Left ventricle myocardium inferior (tissue), 1 donor: ENCODE measurements around the gene POMGNT2. TPM values are rescaled to one million over a fixed set of nuclear protein-coding genes. Genes with fewer than 3 reads are reported as not detected.

Experiments
- DNase-seq: peaks from one replicate; pipeline ENCODE4 v3.0.0-alpha.2; 2020
- H3K27ac ChIP-seq: fragments of 200-600 bp; replicated peaks from 2 replicates; pipeline ENCODE4 v1.8.0; 2021
- H3K27me3 ChIP-seq: fragments of 200-600 bp; 2 replicates; pipeline ENCODE4 v1.8.0; 2021; ENCODE audit warnings: low read depth
- H3K36me3 ChIP-seq: fragments of 200-600 bp; 2 replicates; pipeline ENCODE4 v1.8.0; 2021
- H3K4me1 ChIP-seq: fragments of 200-600 bp; 2 replicates; pipeline ENCODE4 v1.8.0; 2021
- H3K4me3 ChIP-seq: fragments of 200-600 bp; 2 replicates; pipeline ENCODE4 v1.8.0; 2021; ENCODE audit warnings: mild to moderate bottlenecking, moderate library complexity
- H3K9me3 ChIP-seq: fragments of 200-600 bp; replicated peaks from 2 replicates; pipeline ENCODE4 v1.8.0; 2021
- intact Hi-C: fragments of 100-400 bp; cut with micrococcal nuclease; formaldehyde crosslinking; loops from one replicate; pipeline ENCODE4 v1.11.0; 2022
- long read RNA-seq: library from polyadenylated mRNA; unstranded; transcript quantifications from one replicate; pipeline ENCODE4 v2.0.0, GENCODE V29; 2021
- total RNA-seq: library from RNA; stranded (reverse); fragmentation: NEBNext Ultra II Directional; extraction: Animal tissue kit (Norgen Biotek cat#: 25700); gene quantifications from one replicate; pipeline ENCODE4 v1.2.1, GENCODE V29; 2021
- TF ChIP-seq, protein P1 (sequence below): fragments of 200-600 bp; IDR thresholded peaks from 2 replicates; pipeline ENCODE4 v1.8.0; 2021; ENCODE audit warnings: antibody characterized with exemption, mild to moderate bottlenecking, borderline replicate concordance
- donor health status: DM: no; HTN: yes; CAD: no; lungs with severe emphysema.

Gene POMGNT2
- total RNA-seq = 21.7 TPM
- long read RNA-seq, transcript POMGNT2-202 (3 exons, 2,531 nt) = major isoform, 13 of 43 reads
- long read RNA-seq, transcript POMGNT2-201 (2 exons, 2,544 nt) = minor isoform, 10 of 43 reads
- long read RNA-seq, partial matches to known transcripts = 6 of 43 reads
- long read RNA-seq, other reads (novel, unspliced or antisense) = 14 of 43 reads

DNA sequence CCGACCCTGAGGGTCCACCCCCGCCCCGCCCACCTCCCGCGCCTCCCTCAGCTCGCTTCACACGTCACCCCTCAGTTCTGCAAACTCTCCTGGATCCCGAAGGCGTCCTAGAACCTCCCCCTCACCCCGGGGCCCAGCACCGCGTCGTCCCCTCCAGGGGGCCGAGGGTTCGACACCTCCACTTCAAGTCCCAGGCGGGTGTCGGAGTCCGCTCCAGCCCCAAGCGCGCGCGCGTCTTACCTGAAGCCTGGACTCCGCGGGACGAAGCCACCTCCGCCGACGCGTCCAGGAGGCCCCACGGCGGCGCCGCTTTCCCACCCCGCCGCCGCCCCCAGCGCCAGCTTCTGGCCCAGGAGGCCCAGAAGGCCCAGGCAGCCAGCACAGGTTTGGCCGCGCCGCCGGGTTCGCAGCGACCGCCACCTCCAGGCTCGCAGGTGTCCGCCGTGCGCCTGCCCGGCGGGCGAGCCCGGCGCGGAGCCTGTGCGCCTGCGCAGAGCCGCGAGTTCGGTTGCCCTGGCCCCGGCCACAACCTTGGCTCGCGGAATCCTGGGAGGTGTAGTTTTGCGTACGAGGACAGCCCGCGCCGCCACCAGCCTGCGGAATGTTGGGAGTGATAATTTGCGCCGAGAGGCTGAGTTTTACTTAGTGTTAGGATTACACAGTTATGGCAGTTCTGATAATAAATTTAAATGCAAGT is at the start of gene POMGNT2:
TSS of gene POMGNT2 (minus strand) at position 484 of the 697 bp plus-strand sequence. CDS start 24,648 bp downstream, outside the sequence.
- TF ChIP-seq, protein P1, sequence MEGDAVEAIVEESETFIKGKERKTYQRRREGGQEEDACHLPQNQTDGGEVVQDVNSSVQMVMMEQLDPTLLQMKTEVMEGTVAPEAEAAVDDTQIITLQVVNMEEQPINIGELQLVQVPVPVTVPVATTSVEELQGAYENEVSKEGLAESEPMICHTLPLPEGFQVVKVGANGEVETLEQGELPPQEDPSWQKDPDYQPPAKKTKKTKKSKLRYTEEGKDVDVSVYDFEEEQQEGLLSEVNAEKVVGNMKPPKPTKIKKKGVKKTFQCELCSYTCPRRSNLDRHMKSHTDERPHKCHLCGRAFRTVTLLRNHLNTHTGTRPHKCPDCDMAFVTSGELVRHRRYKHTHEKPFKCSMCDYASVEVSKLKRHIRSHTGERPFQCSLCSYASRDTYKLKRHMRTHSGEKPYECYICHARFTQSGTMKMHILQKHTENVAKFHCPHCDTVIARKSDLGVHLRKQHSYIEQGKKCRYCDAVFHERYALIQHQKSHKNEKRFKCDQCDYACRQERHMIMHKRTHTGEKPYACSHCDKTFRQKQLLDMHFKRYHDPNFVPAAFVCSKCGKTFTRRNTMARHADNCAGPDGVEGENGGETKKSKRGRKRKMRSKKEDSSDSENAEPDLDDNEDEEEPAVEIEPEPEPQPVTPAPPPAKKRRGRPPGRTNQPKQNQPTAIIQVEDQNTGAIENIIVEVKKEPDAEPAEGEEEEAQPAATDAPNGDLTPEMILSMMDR = no peak
- DNase-seq = peak; percentile 88
- intact Hi-C loops = no loop called here
- H3K9me3 ChIP-seq = no peaks in the 10 kb centered on the region
- peak within 1 kb of the TSS; percentile 62 for H3K27ac ChIP-seq
- no peaks in the 10 kb centered on the region for H3K36me3 ChIP-seq
- peaks cover 45% of the 10 kb centered on the region for H3K4me1 ChIP-seq
- H3K4me3 ChIP-seq = peak within 1 kb of the TSS; percentile 92
- H3K27me3 ChIP-seq = no peaks in the 10 kb centered on the region

DNA sequence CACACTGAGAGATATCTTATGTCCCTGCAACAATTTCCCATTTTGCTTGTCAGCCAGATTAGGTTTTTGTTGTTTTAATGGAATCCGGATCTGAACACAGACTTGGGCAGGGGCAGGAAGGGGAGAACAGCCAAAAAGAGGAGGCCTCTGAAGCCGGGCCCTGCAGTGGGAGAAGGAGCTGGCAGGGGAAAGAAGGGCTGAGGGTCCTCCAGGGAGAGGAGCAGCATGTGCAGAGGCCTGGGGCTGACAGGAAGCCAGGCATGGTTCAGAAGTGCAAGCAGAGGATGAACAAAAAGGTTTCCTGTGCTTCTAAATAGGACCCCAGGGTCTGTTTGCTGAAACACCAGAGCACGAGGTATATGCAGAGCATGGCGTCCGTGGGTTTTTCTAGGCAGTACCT is 49.1 kb upstream of the POMGNT2 start:
- Histone ChIP-seq H3K27ac (no peak overlapping the region), H3K27me3 (peaks cover 10% of the 10 kb centered on the region), H3K9me3 (no peaks in the 10 kb centered on the region), H3K4me3 (no peak overlapping the region), H3K4me1 (peaks cover 20% of the 10 kb centered on the region), H3K36me3 (no peaks in the 10 kb centered on the region)
- TF ChIP-seq, protein P1 = no peak
- intact Hi-C loops = loop anchor here (5.0 kb wide), 1 partner anchor 193 kb away; no protein-coding TSS in a partner anchor
- DNase-seq = no peak

DNA sequence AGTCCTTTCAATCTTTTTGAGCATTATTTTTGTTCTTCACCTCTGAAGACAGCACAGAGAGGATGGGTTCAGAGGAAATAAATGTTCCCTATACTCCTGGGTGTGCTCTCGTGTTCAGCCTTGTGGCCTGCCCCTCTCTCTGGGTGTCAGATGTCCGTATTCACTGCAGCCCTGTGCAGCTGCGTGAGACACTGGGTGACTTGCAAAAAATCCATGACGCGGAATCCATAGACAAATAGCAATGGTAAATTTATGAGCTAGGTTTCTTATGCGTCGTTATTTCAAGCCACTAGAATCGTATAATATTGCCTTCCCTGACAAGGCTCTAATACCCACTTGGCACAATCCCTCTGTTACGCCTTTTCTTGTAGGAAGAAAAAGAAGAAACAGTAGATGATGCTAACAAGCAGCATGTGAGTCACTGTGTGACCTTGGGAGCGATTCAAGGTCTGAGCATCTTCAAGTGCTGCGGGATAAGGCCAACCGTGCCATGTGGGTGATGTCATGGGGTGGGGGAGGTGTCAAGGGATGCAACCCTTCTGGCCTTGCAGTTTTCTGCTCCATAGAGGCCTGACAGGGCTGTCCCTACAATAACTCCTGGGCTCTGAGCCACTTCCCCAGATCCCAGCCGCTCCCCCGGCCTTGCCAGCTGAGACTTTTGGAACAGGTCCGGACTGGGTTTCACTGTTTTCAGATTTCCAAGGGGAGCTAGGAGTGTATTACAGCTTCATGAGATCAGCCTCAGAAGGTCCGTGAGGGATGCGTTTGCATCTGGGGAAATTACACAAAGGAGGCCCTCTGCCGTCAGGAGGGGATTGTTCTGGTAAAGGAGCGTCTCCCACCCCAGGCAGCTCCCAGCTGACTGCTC is 47.6 kb upstream of the POMGNT2 start:
- peaks cover 10% of the 10 kb centered on the region for H3K27me3 ChIP-seq
- peaks cover 20% of the 10 kb centered on the region for H3K4me1 ChIP-seq
- no peaks in the 10 kb centered on the region for H3K36me3 ChIP-seq
- peak; percentile 57 for DNase-seq
- TF ChIP-seq, protein P1 = no peak
- H3K4me3 ChIP-seq = no peak overlapping the region
- intact Hi-C loops = no loop called here
- no peaks in the 10 kb centered on the region for H3K9me3 ChIP-seq
- H3K27ac ChIP-seq = no peak overlapping the region

DNA sequence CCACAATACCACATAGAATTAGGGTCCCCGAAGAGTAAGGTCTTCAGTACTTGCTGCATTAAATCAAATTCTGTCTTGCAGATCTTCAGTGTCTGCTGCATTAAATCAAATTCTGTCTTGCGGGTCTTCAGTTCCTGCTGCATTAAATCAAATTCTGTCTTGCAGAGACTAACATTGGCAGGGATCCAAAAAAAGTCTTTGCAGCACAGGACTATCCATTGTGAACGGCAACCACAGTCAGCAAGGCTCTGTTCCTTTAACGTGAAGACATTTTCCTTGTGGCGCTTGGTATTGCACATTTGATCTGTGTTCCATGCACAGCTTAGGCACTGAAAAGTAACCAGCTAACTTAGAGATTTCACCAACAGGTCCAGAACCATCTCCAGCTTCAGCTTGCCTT is 46.8 kb upstream of the POMGNT2 start:
- no peak overlapping the region for H3K27ac ChIP-seq
- no peak for DNase-seq
- no peaks in the 10 kb centered on the region for H3K36me3 ChIP-seq
- H3K4me3 ChIP-seq = no peak overlapping the region
- TF ChIP-seq, protein P1 = no peak
- H3K27me3 ChIP-seq = peaks cover 10% of the 10 kb centered on the region
- no peaks in the 10 kb centered on the region for H3K9me3 ChIP-seq
- H3K4me1 ChIP-seq = peaks cover 20% of the 10 kb centered on the region
- intact Hi-C loops = no loop called here

DNA sequence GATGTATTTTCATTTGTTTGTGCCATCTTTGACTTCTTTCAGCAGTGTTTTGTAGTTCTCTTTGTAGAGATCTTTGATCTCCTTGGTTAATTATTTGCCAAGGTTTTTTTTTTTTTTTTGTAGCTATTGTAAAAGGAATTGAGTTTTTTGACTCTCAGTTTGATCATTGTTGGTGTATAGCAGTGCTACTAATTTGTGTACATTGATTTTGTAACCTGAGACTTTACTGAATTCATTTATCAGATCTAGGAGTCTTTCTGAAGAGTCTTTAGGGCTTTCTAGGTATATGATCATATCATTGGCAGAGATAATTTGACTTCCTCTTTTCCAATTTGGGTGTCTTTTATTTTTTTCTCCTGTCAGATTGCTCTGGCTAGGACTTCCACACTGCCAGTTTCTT is 42.2 kb upstream of the POMGNT2 start:
- intact Hi-C loops = no loop called here

More for the DNA sequence above, 42.2 kb upstream of the POMGNT2 start:
- no peaks in the 10 kb centered on the region for H3K9me3 ChIP-seq
- no peak overlapping the region for H3K27ac ChIP-seq
- no peaks in the 10 kb centered on the region for H3K36me3 ChIP-seq
- DNase-seq = no peak
- H3K4me1 ChIP-seq = peaks cover 1% of the 10 kb centered on the region
- TF ChIP-seq, protein P1 = no peak
- no peak overlapping the region for H3K4me3 ChIP-seq
- peaks cover 10% of the 10 kb centered on the region for H3K27me3 ChIP-seq
